Uterus (tissue), 2 donors: ENCODE measurements around the gene DCLK3.

ENCODE experiments used
- CTCF ChIP-seq, 4 experiments: fragments of 200-600 bp in 2 of 4; fragments of 450-650 bp in 2 of 4; sonication (generic) in 2 of 4; IDR thresholded peaks; one replicate each; pipeline ENCODE4 v1.5.1; 2016 to 2019; ENCODE audit warnings: antibody characterized with exemption in 4 of 4, mild to moderate bottlenecking in 2 of 4, moderate library complexity in 1 of 4
- POLR2A ChIP-seq, 2 donors: fragments of 450-650 bp; IDR thresholded peaks; one replicate each; pipeline ENCODE4 v1.6.1; 2016; ENCODE audit warnings: antibody characterized with exemption in 2 of 2, mild to moderate bottlenecking in 1 of 2, moderate library complexity in 1 of 2

GRCh38 chr3:36680952-36681351 is 83.4 kb downstream of the DCLK3 start:
- TF ChIP-seq POLR2A (IDR thresholded peaks at IDR 0.05) (no peak), CTCF (IDR thresholded peaks at IDR 0.05) (no peak)
